K562 (cell line): ENCODE measurements around the gene UBE2H. TPM values are rescaled to one million over a fixed set of nuclear protein-coding genes. Genes with fewer than 3 reads are reported as not detected.

Source experiments
- ATAC-seq: fragments of 200-7000 bp; cut with Tn5 transposase; 3 replicates; pipeline ENCODE4 v1.9.1; 2020; ENCODE audit warnings: moderate library complexity
- BruUV-seq: library from RNA; stranded (reverse); fragments of 400-500 nt; replicated peaks from 2 replicates; lab custom pipeline; 2021; lab: Mats Ljungman, UMichigan
- CTCF ChIA-PET: fragments of 300-600 bp; formaldehyde crosslinking; extraction: SDS; loops from one replicate; lab custom pipeline; 2021; ENCODE audit warnings: low intra/inter-chr PET ratio; lab: Yijun Ruan, JAX
- POLR2A ChIA-PET: fragments of 300-600, 350-650 bp; sonication (Branson Sonifier 250); formaldehyde crosslinking; extraction: SDS; loops from one replicate; lab custom pipeline; 2021; ENCODE audit warnings: antibody characterized with exemption, inconsistent platforms; lab: Yijun Ruan, JAX
- DNase-seq, 4 experiments: peaks; one replicate each; pipeline versions ENCODE4 v3.0.0 to v3.0.0-alpha.2; 2011 to 2018; ENCODE audit warnings: low spot score in 3 of 4, mixed read lengths in 3 of 4; ENCODE audit errors: extremely low read depth in 1 of 4
- FAIRE-seq: peaks from 2 replicates; lab custom pipeline; 2011; peaks lifted over from hg19 to GRCh38; lab: Jason Lieb, UNC
- H2AFZ ChIP-seq: 2 replicates; pipeline ENCODE4 v1.6.0; 2011; ENCODE audit warnings: low read depth, low read length, control low read depth, inconsistent platforms
- H3K27ac ChIP-seq: fragments of 200-600 bp; 3 replicates; pipeline ENCODE4 v1.8.0; 2011; ENCODE audit warnings: low read depth, mild to moderate bottlenecking, control low read depth, inconsistent platforms, low read length, moderate library complexity, mixed read lengths; ENCODE audit errors: extremely low read depth
- H3K27me3 ChIP-seq, 2 experiments: fragments of 300-600 bp in 1 of 2; 2 replicates in 1 of 2; 3 replicates in 1 of 2; pipeline versions ENCODE4 v1.6.0 to v1.8.0; 2011; ENCODE audit warnings: inconsistent platforms in 2 of 2, low read length in 2 of 2, mild to moderate bottlenecking in 1 of 2, mixed read lengths in 1 of 2, moderate library complexity in 1 of 2; ENCODE audit not compliant: control insufficient read depth in 2 of 2, insufficient read depth in 2 of 2
- H3K36me3 ChIP-seq: fragments of 300-600 bp; 3 replicates; pipeline ENCODE4 v1.8.0; 2011; ENCODE audit warnings: mild to moderate bottlenecking, low read length, inconsistent platforms; ENCODE audit not compliant: control insufficient read depth, insufficient read depth
- H3K4me1 ChIP-seq, 2 experiments: fragments of 200-600 bp in 1 of 2; replicated peaks in 1 of 2; 2 replicates in 1 of 2; 3 replicates in 1 of 2; pipeline versions ENCODE4 v1.5.1 to v1.8.0; 2011; ENCODE audit warnings: inconsistent platforms in 2 of 2, low read length in 2 of 2, mild to moderate bottlenecking in 1 of 2, mixed read lengths in 1 of 2, moderate library complexity in 1 of 2; ENCODE audit not compliant: control insufficient read depth in 2 of 2, insufficient read depth in 2 of 2
- H3K4me2 ChIP-seq: 2 replicates; pipeline ENCODE4 v1.6.1; 2011; ENCODE audit warnings: low read length, control low read depth, inconsistent platforms, mixed read lengths; ENCODE audit not compliant: insufficient read depth
- H3K4me3 ChIP-seq: fragments of 200-600 bp; sonication (generic), shearing (Covaris generic); 2 replicates; pipeline ENCODE4 v1.5.1; 2016; ENCODE audit warnings: control low read depth, inconsistent platforms
- H3K79me2 ChIP-seq: fragments of 200-600 bp; 3 replicates; pipeline ENCODE4 v1.8.0; 2011; ENCODE audit warnings: low read length, inconsistent platforms; ENCODE audit not compliant: control insufficient read depth, insufficient read depth
- H3K9ac ChIP-seq, 2 experiments: 2 replicates each; pipeline versions ENCODE4 v1.6.0 to v1.6.1; 2011; ENCODE audit warnings: low read depth in 2 of 2, low read length in 2 of 2, control low read depth in 1 of 2, inconsistent platforms in 1 of 2, mild to moderate bottlenecking in 1 of 2, mixed read lengths in 1 of 2; ENCODE audit not compliant: insufficient read depth in 1 of 2
- H3K9me1 ChIP-seq: one replicate; pipeline ENCODE4 v1.6.0; 2011; ENCODE audit warnings: inconsistent platforms, mild to moderate bottlenecking, low read length, moderate library complexity; ENCODE audit not compliant: control insufficient read depth, insufficient read depth
- H3K9me3 ChIP-seq: replicated peaks from 2 replicates; pipeline ENCODE4 v1.5.1; 2011; ENCODE audit warnings: low read depth, low read length, inconsistent platforms; ENCODE audit not compliant: control insufficient read depth, insufficient read depth
- H4K20me1 ChIP-seq: replicated peaks from 2 replicates; pipeline ENCODE4 v1.6.1; 2011; ENCODE audit warnings: low read length, inconsistent platforms, mixed read lengths; ENCODE audit not compliant: control insufficient read depth, insufficient read depth
- CAMTA2 ChIP-seq: fragments of 250-450 bp; sonication (Bioruptor Pico); conservative IDR thresholded peaks from 2 replicates; pipeline ENCODE4 v1.5.1; 2022
- FIP1L1 ChIP-seq: fragments of 200-400 bp; formaldehyde crosslinking; IDR thresholded peaks from 2 replicates; pipeline ENCODE4 v1.6.1; 2018; ENCODE audit warnings: mild to moderate bottlenecking, low read depth, low read length; ENCODE audit not compliant: poor library complexity, severe bottlenecking
- FOXP4 ChIP-seq: sonication (generic); formaldehyde crosslinking; IDR thresholded peaks from 2 replicates; pipeline ENCODE4 v1.8.0; 2022; ENCODE audit warnings: mild to moderate bottlenecking, missing genetic modification reagents, borderline replicate concordance
- KAT7 ChIP-seq: sonication (generic); formaldehyde crosslinking; IDR thresholded peaks from 2 replicates; pipeline ENCODE4 v1.8.0; 2022; ENCODE audit warnings: missing genetic modification reagents, mild to moderate bottlenecking, borderline replicate concordance
- KHSRP ChIP-seq: fragments of 450-650 bp; IDR thresholded peaks from 2 replicates; pipeline ENCODE4 v1.6.1; 2017
- KLF13 ChIP-seq: fragments of 450-650 bp; IDR thresholded peaks from 2 replicates; pipeline ENCODE4 v1.6.1; 2016; ENCODE audit warnings: missing genetic modification characterization, low read depth, mild to moderate bottlenecking, missing compliant biosample characterization, moderate library complexity, borderline replicate concordance
- MLLT1 ChIP-seq, 2 experiments: fragments of 450-650 bp; IDR thresholded peaks; 2 replicates each; pipeline ENCODE4 v1.6.1; 2016
- STAG1 ChIP-seq: sonication (generic); formaldehyde crosslinking; IDR thresholded peaks from 2 replicates; pipeline ENCODE4 v1.5.0; 2020; ENCODE audit warnings: missing genetic modification reagents, borderline replicate concordance
- ZNF121 ChIP-seq: sonication (generic); formaldehyde crosslinking; conservative IDR thresholded peaks from 2 replicates; pipeline ENCODE4 v1.8.0; 2022; ENCODE audit warnings: missing genetic modification reagents
- ZNF668 ChIP-seq: fragments of 250-450 bp; sonication (Bioruptor Pico); IDR thresholded peaks from 2 replicates; pipeline ENCODE4 v1.8.0; 2022; ENCODE audit warnings: mild to moderate bottlenecking, inconsistent platforms
- WGBS: fragments of 100-300 bp; shearing (Covaris generic); methylation state at CpG from one replicate; pipeline ENCODE4 v1.1.6; 2016; ENCODE audit warnings: low coverage, mixed read lengths; ENCODE audit not compliant: insufficient coverage; ENCODE audit errors: missing lambda C conversion rate; 5-methylcytosine and 5-hydroxymethylcytosine counted together
- in situ Hi-C: fragments of 300-500 bp; cut with MboI; formaldehyde crosslinking; loops from 4 replicates; pipeline ENCODE4 v1.15.0; 2018; ENCODE audit warnings: inconsistent platforms, mixed read lengths
- intact Hi-C: fragments of 100-400 bp; cut with micrococcal nuclease; formaldehyde crosslinking; loops from 2 replicates; pipeline ENCODE4 v1.14.2; 2022
- polyA plus RNA-seq, 8 experiments: library from polyadenylated mRNA; depleted of rRNA in 4 of 8; stranded (reverse) in 5 of 8; unstranded in 3 of 8; fragments of >200 nt; fragmentation: Nextera tagmentation in 2 of 8; fragmentation: Illumina TruSeq in 1 of 8; extraction: Ambion mirVana in 2 of 8; extraction: Trizol in 1 of 8; gene quantifications; 2 replicates each; pipeline versions ENCODE4 v1.2.1 to v1.2.3, GENCODE V29; 2011 to 2014; ENCODE audit warnings: inconsistent platforms in 1 of 8, missing spikeins in 1 of 8
- total RNA-seq, 7 experiments: library from RNA; depleted of rRNA in 6 of 7; stranded (reverse); fragments of >200 nt in 6 of 7; fragmentation: Illumina TruSeq in 2 of 7; extraction: Trizol in 2 of 7; gene quantifications; 2 replicates each; pipeline versions ENCODE4 v1.2.1 to v1.2.3, GENCODE V29; 2011 to 2021; ENCODE audit warnings: low replicate concordance in 1 of 7
- TF ChIP-seq, protein P1 (sequence below): fragments of 250-450 bp; sonication (Bioruptor Pico); IDR thresholded peaks from 2 replicates; pipeline ENCODE4 v1.4.0; 2020; ENCODE audit warnings: mild to moderate bottlenecking, moderate library complexity
- TF ChIP-seq, protein P2 (sequence below), 2 experiments: fragments of 200-800 bp in 1 of 2; sonication (Bioruptor generic) in 1 of 2; sonication (generic) in 1 of 2; formaldehyde crosslinking in 1 of 2; IDR thresholded peaks in 1 of 2; conservative IDR thresholded peaks in 1 of 2; 2 replicates each; pipeline versions ENCODE4 v1.5.0 to v1.6.1; 2016 to 2020; ENCODE audit warnings: missing compliant biosample characterization in 1 of 2, missing genetic modification characterization in 1 of 2, missing genetic modification reagents in 1 of 2

Gene UBE2H
- total and polyA plus RNA-seq, 9 of the 15 experiments (the other 6 are each of a cell fraction or from before 2014, with no cell fraction given): 6.3 to 33.0 (median 13.3) TPM

- TF ChIP-seq, protein P1, sequence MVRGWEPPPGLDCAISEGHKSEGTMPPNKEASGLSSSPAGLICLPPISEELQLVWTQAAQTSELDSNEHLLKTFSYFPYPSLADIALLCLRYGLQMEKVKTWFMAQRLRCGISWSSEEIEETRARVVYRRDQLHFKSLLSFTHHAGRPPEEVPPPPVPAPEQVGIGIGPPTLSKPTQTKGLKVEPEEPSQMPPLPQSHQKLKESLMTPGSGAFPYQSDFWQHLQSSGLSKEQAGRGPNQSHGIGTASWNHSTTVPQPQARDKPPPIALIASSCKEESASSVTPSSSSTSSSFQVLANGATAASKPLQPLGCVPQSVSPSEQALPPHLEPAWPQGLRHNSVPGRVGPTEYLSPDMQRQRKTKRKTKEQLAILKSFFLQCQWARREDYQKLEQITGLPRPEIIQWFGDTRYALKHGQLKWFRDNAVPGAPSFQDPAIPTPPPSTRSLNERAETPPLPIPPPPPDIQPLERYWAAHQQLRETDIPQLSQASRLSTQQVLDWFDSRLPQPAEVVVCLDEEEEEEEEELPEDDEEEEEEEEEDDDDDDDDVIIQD (CRISPR knock-in tag): no peak
- TF ChIP-seq KHSRP: no peak
These were observed 159.1 kb downstream of the UBE2H start (continued) for GRCh38 chr7:129793506-129794310.

DNA sequence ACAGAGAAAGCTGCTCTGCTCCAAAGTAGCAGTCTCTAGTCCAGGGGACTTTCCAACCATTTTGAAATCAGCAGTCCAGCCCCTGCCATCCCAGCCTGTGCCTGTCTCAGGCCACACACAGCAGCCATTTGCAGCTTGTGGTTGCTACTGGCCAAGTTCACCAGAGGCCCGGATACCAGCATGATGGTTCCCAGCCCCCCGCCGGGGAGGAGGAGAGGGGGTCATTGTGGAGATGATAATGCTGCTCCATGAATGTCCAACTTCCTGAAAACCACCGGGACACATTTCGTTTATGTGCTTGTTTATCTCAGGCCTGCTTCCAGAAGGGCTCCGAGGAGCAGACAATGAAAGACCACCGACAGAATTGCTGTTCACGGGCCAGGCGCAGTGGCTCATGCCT is 160.0 kb downstream of the UBE2H start:
- FAIRE-seq: no peak
- intact Hi-C loops: no loop called here
- CTCF ChIA-PET: no interaction called here
- TF ChIP-seq CAMTA2 (CRISPR knock-in tag) (no peak), KHSRP (no peak), ZNF121 (CRISPR knock-in tag) (no peak), MLLT1 (IDR thresholded peaks at IDR 0.05) (no peak), FOXP4 (no peak), KLF13 (tag) (no peak), STAG1 (CRISPR knock-in tag) (no peak), FIP1L1 (no peak), ZNF668 (no peak), KAT7 (CRISPR knock-in tag) (no peak)
- TF ChIP-seq, protein P2, sequence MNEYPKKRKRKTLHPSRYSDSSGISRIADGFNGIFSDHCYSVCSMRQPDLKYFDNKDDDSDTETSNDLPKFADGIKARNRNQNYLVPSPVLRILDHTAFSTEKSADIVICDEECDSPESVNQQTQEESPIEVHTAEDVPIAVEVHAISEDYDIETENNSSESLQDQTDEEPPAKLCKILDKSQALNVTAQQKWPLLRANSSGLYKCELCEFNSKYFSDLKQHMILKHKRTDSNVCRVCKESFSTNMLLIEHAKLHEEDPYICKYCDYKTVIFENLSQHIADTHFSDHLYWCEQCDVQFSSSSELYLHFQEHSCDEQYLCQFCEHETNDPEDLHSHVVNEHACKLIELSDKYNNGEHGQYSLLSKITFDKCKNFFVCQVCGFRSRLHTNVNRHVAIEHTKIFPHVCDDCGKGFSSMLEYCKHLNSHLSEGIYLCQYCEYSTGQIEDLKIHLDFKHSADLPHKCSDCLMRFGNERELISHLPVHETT (CRISPR knock-in tag; conservative IDR thresholded peaks at IDR 0.05 in 1 of 2, IDR thresholded peaks at IDR 0.05 in 1 of 2): no peak

More for the DNA sequence above, 160.0 kb downstream of the UBE2H start:
- peak overlapping the region in 1 of 2 experiments; percentile 56; a peak in 1 of 4 replicates for H3K9ac ChIP-seq
- DNase-seq: no peak
- POLR2A ChIA-PET: interaction anchor here (0.6 to 0.7 kb wide), 2 partner anchors 12 to 79 kb away, joined by 3 to 4 read pairs; no protein-coding TSS in a partner anchor
- no peak for ATAC-seq
- no peaks in the 10 kb centered on the region for H3K36me3 ChIP-seq
- 54% methylated on average over 9 of the region's 9 CpGs for WGBS
- peaks cover 0 to 7% of the 10 kb centered on the region in 2 experiments; a peak in 3 of 5 replicates for H3K4me1 ChIP-seq
- 0 out of 2 replicates have a peak, but pooled peaks cover 3% of the 10 kb centered on the region for H4K20me1 ChIP-seq
- no peaks in the 10 kb centered on the region for H3K27me3 ChIP-seq
- H3K9me3 ChIP-seq: no peaks in the 10 kb centered on the region
- in situ Hi-C loops: no loop called here
- BruUV-seq: no TSS peak
- no peak overlapping the region for H3K27ac ChIP-seq
- H2AFZ ChIP-seq: no peak overlapping the region
- H3K9me1 ChIP-seq: no peaks in the 10 kb centered on the region
- H3K4me2 ChIP-seq: no peak overlapping the region
- no peaks in the 10 kb centered on the region for H3K79me2 ChIP-seq
- H3K4me3 ChIP-seq: no peak overlapping the region
